Retinal pigment epithelial cell (primary cell): ENCODE data around the gene ALDH7A1.

Experiments
- DNase-seq: peaks from one replicate; pipeline ENCODE4 v3.0.0-alpha.2; 2010; ENCODE audit warnings: low read depth
- H3K4me3 ChIP-seq: 2 replicates; pipeline ENCODE4 v1.5.1; 2011; ENCODE audit warnings: mild to moderate bottlenecking, low read length, control low read depth, moderate library complexity
- TF ChIP-seq, protein P1 (sequence below): conservative IDR thresholded peaks from 2 replicates; pipeline ENCODE4 v1.5.1; 2011; ENCODE audit warnings: low read depth, low read length, control low read depth, inconsistent platforms

The ALDH7A1 gene

DNA sequence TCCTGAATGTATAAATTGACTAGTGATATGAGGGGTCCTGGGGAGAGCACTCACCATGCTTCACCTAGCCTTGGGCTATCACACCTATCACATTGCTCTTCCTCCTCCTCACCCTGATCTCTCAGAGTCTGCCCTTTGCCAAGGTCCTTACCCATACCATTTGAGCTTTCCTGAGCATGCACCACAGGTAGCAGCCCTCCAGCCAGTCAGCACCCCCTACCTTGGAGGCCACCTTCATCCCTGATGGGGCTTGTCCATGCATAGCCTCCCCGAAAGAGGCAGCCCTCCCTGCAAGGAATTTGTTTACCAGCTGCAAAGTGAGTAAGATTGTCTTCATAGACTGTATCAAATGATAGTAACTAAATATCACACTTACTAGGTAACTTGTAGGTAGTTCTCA is 83.1 kb downstream of the ALDH7A1 start:
- no peak for DNase-seq
- TF ChIP-seq, protein P1, sequence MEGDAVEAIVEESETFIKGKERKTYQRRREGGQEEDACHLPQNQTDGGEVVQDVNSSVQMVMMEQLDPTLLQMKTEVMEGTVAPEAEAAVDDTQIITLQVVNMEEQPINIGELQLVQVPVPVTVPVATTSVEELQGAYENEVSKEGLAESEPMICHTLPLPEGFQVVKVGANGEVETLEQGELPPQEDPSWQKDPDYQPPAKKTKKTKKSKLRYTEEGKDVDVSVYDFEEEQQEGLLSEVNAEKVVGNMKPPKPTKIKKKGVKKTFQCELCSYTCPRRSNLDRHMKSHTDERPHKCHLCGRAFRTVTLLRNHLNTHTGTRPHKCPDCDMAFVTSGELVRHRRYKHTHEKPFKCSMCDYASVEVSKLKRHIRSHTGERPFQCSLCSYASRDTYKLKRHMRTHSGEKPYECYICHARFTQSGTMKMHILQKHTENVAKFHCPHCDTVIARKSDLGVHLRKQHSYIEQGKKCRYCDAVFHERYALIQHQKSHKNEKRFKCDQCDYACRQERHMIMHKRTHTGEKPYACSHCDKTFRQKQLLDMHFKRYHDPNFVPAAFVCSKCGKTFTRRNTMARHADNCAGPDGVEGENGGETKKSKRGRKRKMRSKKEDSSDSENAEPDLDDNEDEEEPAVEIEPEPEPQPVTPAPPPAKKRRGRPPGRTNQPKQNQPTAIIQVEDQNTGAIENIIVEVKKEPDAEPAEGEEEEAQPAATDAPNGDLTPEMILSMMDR: no peak
- H3K4me3 ChIP-seq: no peak overlapping the region

DNA sequence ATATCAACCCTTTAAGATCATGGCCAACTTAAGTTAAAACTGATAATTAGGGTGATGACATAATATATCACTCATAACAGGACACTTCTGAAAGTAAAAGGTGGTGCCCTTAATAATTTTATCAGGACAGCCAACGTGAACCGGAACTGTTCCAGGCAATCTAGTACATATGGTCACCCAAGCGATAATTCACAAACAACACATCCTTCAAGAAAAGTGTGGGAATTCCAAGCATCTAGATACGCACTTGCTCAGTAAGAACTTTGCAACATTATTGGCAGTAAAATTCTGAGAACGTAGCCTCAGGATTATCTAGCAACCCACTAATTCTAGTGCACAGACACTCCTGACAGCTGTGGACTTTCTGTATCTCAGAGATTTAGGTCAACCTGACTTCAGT is 85.7 kb downstream of the ALDH7A1 start:
- TF ChIP-seq, protein P1: no peak
- H3K4me3 ChIP-seq: no peak overlapping the region
- DNase-seq: no peak

DNA sequence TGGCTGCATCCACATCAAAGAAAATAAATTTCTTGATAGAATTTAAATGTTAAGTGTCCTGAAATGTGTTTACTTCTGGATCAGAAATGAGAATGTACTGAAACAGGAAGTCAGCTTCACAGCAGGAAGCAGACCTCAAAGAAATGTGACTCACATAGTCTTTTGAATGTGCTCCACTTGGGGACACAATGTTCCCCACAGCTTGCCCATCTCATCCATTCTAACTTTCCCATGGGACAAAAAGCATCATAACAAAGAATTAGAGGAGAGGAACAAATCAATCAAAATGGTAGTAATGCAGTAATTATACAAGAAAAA is 86.1 kb downstream of the ALDH7A1 start:
- no peak for DNase-seq
- TF ChIP-seq, protein P1: no peak
- no peak overlapping the region for H3K4me3 ChIP-seq

DNA sequence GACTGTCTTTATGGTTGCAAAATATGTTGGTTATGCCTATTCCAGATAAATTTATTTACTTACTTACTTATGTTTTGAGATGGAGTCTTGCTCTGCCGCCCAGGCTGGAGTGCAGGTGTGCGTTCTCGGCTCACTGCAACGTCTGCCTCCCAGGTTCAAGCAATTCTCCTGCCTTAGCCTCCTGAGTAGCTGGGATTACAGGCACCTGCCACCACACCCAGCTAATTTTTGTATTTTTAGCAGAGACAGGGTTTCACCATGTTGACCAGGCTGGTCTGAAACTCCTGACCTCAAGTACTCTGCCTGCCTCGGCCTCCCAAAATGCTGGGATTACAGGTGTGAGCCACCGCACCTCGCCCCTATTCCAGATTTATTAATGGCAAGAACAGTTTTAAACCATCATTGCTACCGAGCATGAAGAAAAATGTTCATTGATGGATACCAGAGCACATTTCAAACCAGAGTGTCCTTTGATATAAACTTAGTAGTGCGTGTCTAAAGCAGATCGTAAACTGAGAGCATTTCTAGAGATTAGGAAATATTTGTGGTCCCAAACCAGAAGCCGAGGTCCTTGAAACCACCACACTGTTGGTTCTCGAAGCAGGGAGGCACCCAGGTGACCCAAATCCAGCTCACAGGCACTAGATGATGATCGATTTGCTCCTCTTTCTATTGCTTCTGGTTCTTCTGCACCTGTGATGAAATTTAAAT is 86.6 kb downstream of the ALDH7A1 start:
- no peak overlapping the region for H3K4me3 ChIP-seq
- TF ChIP-seq, protein P1: no peak
- no peak for DNase-seq

DNA sequence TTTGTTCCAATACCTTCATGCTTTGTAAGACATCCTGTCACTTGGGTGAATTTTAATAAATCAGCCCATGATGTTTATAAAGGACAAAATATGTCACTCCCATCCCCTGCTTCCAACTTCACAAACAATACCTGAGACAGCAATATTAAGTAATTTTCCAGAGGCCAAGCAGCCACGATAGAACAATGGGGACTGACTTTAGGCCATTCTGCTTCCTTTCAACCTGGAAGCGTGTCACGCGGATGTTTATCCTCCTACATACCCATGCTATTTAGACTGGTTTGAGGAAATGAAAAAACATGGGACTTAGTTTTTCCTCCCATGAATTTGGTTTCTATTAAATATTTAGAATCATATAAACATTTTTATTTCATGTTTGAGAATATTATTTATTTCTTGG is 88.9 kb downstream of the ALDH7A1 start:
- no peak overlapping the region for H3K4me3 ChIP-seq
- DNase-seq: no peak
- TF ChIP-seq, protein P1: no peak

DNA sequence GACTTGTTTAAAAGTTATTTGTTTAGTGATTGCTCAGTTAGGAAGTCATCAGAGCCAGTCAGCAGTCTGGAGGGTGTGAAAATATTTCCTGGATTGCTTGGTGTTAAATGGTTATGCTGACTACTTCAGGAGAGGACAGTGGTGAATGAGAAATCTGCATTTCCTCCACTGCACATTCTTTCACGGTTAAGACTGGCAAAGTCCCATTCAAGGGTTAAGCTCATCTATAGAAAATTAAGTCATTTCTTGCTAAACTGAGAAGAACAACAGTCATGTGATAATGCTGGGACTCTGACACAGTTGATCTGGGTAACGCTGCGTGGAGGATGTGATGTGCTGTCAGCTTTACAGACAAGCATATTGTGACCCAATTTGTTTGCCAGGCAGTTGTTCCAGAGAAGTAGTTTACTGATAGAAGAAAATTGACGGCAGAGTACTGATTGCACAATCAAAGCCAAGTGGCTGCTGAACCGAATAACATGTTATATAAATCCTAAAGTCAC is 91.4 kb downstream of the ALDH7A1 start:
- no peak for DNase-seq
- H3K4me3 ChIP-seq: no peak overlapping the region
- TF ChIP-seq, protein P1: no peak

DNA sequence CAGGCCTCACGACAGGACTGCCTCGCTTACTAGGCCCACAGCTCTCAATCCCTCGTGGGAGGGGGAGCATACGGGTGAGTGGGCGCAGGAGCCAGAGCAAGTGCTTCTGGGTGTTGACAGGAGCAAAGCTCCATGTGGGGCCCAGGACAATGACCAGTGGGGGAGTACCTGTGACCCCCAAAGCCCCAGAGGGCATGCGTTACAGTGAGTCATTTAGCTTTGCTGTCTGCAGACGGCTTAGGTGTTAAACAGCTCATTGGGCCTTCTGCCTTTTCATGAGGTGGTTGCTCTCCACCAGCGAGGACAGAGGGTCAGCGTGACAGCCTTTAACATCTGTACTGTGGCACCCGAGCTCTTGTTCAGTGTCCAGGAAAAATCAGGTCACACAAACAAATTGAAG is 93.6 kb downstream of the ALDH7A1 start:
- TF ChIP-seq, protein P1: no peak
- DNase-seq: no peak
- H3K4me3 ChIP-seq: no peak overlapping the region
